Measurements from ENCODE around the gene TMEM132C.

- TF ChIP-seq, protein P1, sequence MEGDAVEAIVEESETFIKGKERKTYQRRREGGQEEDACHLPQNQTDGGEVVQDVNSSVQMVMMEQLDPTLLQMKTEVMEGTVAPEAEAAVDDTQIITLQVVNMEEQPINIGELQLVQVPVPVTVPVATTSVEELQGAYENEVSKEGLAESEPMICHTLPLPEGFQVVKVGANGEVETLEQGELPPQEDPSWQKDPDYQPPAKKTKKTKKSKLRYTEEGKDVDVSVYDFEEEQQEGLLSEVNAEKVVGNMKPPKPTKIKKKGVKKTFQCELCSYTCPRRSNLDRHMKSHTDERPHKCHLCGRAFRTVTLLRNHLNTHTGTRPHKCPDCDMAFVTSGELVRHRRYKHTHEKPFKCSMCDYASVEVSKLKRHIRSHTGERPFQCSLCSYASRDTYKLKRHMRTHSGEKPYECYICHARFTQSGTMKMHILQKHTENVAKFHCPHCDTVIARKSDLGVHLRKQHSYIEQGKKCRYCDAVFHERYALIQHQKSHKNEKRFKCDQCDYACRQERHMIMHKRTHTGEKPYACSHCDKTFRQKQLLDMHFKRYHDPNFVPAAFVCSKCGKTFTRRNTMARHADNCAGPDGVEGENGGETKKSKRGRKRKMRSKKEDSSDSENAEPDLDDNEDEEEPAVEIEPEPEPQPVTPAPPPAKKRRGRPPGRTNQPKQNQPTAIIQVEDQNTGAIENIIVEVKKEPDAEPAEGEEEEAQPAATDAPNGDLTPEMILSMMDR (IDR thresholded peaks at IDR 0.05; ENCODE audit: low read length) = no peak
- TF ChIP-seq EZH2phosphoT487 (IDR thresholded peaks at IDR 0.05; ENCODE audit: low read length) (no peak), EZH2 (optimal IDR thresholded peaks at IDR 0.05; ENCODE audit: low read depth, low read length) (no peak)
These were observed 303.5 kb downstream of the TMEM132C start for GRCh38 chr12:128570191-128571065.

Measured in MM.1S (cell line).